BLaER1 (cell line): ENCODE results near the gene GALNTL6.

Experiments
- H3K27ac ChIP-seq: shearing (Covaris generic); formaldehyde crosslinking; 2 replicates; pipeline ENCODE4 v1.8.1; 2022
- H3K27me3 ChIP-seq: shearing (Covaris generic); formaldehyde crosslinking; 2 replicates; pipeline ENCODE4 v1.8.1; 2022
- H3K36me3 ChIP-seq: shearing (Covaris generic); formaldehyde crosslinking; 2 replicates; pipeline ENCODE4 v1.8.1; 2022
- H3K4me1 ChIP-seq: shearing (Covaris generic); formaldehyde crosslinking; 2 replicates; pipeline ENCODE4 v1.8.1; 2022
- H3K4me2 ChIP-seq: shearing (Covaris generic); formaldehyde crosslinking; 2 replicates; pipeline ENCODE4 v1.8.1; 2022
- H3K4me3 ChIP-seq: shearing (Covaris generic); formaldehyde crosslinking; 2 replicates; pipeline ENCODE4 v1.8.1; 2022
- H3K9ac ChIP-seq: shearing (Covaris generic); formaldehyde crosslinking; 2 replicates; pipeline ENCODE4 v1.8.1; 2022
- H3K9me3 ChIP-seq: shearing (Covaris generic); formaldehyde crosslinking; 2 replicates; pipeline ENCODE4 v1.8.1; 2022
- H4K20me1 ChIP-seq: shearing (Covaris generic); formaldehyde crosslinking; 2 replicates; pipeline ENCODE4 v1.8.1; 2022
- Cebpa-rat ChIP-seq: shearing (Covaris generic); IDR thresholded peaks from 2 replicates; pipeline ENCODE4 v1.8.1; 2022

GALNTL6 gene

GRCh38 chr4:172836661-172837060 lies 1023.5 kb downstream of the GALNTL6 start:
- Histone ChIP-seq H4K20me1 (no peaks in the 10 kb centered on the region), H3K4me2 (no peak overlapping the region), H3K27me3 (no peaks in the 10 kb centered on the region), H3K4me1 (no peaks in the 10 kb centered on the region), H3K36me3 (no peaks in the 10 kb centered on the region), H3K9me3 (no peaks in the 10 kb centered on the region), H3K27ac (no peak overlapping the region), H3K4me3 (no peak overlapping the region), H3K9ac (no peak overlapping the region)
- no peak for TF ChIP-seq Cebpa-rat

- Histone ChIP-seq H3K9me3 (no peaks in the 10 kb centered on the region), H4K20me1 (no peaks in the 10 kb centered on the region), H3K4me3 (no peak overlapping the region), H3K27me3 (no peaks in the 10 kb centered on the region), H3K27ac (no peak overlapping the region), H3K4me2 (no peak overlapping the region), H3K36me3 (no peaks in the 10 kb centered on the region), H3K4me1 (no peaks in the 10 kb centered on the region), H3K9ac (no peak overlapping the region)
- no peak for TF ChIP-seq Cebpa-rat
These were observed 1024.9 kb downstream of the GALNTL6 start for GRCh38 chr4:172838111-172838510.

- TF ChIP-seq Cebpa-rat, result no peak
- no peaks in the 10 kb centered on the region for H4K20me1 ChIP-seq
These were observed 1025.7 kb downstream of the GALNTL6 start for GRCh38 chr4:172838943-172839342.

GRCh38 chr4:172842779-172843178 lies 1029.6 kb downstream of the GALNTL6 start:
- H3K27me3 ChIP-seq, result no peaks in the 10 kb centered on the region
- no peak for TF ChIP-seq Cebpa-rat
- H3K9me3 ChIP-seq, result no peaks in the 10 kb centered on the region
- H3K4me3 ChIP-seq, result no peak overlapping the region
- no peak overlapping the region for H3K27ac ChIP-seq
- no peak overlapping the region for H3K4me2 ChIP-seq
- H3K36me3 ChIP-seq, result no peaks in the 10 kb centered on the region
- H4K20me1 ChIP-seq, result no peaks in the 10 kb centered on the region
- H3K9ac ChIP-seq, result no peak overlapping the region
- no peaks in the 10 kb centered on the region for H3K4me1 ChIP-seq

More at GRCh38 chr4:172838943-172839342, 1025.7 kb downstream of the GALNTL6 start:
- no peak overlapping the region for H3K4me3 ChIP-seq
- H3K4me2 ChIP-seq, result no peak overlapping the region
- no peak overlapping the region for H3K27ac ChIP-seq
- no peaks in the 10 kb centered on the region for H3K27me3 ChIP-seq
- H3K9me3 ChIP-seq, result no peaks in the 10 kb centered on the region
- H3K36me3 ChIP-seq, result no peaks in the 10 kb centered on the region
- H3K9ac ChIP-seq, result no peak overlapping the region
- H3K4me1 ChIP-seq, result no peaks in the 10 kb centered on the region

- no peak overlapping the region for H3K9ac ChIP-seq
- no peaks in the 10 kb centered on the region for H4K20me1 ChIP-seq
- no peaks in the 10 kb centered on the region for H3K9me3 ChIP-seq
- no peak overlapping the region for H3K4me2 ChIP-seq
- no peaks in the 10 kb centered on the region for H3K27me3 ChIP-seq
- H3K4me1 ChIP-seq, result no peaks in the 10 kb centered on the region
- TF ChIP-seq Cebpa-rat, result no peak
- H3K27ac ChIP-seq, result no peak overlapping the region
- no peaks in the 10 kb centered on the region for H3K36me3 ChIP-seq
- no peak overlapping the region for H3K4me3 ChIP-seq
These were observed 1030.0 kb downstream of the GALNTL6 start for GRCh38 chr4:172843192-172843591.

GRCh38 chr4:172844556-172844955 lies 1031.4 kb downstream of the GALNTL6 start:
- no peaks in the 10 kb centered on the region for H4K20me1 ChIP-seq
- no peaks in the 10 kb centered on the region for H3K9me3 ChIP-seq
- H3K4me1 ChIP-seq, result no peaks in the 10 kb centered on the region
- no peaks in the 10 kb centered on the region for H3K36me3 ChIP-seq
- H3K27ac ChIP-seq, result no peak overlapping the region
- no peak overlapping the region for H3K9ac ChIP-seq
- no peak overlapping the region for H3K4me3 ChIP-seq
- no peak overlapping the region for H3K4me2 ChIP-seq
- H3K27me3 ChIP-seq, result no peaks in the 10 kb centered on the region
- TF ChIP-seq Cebpa-rat, result no peak

- Histone ChIP-seq H3K4me1 (no peaks in the 10 kb centered on the region), H3K4me2 (no peak overlapping the region)
These were observed 1032.1 kb downstream of the GALNTL6 start for GRCh38 chr4:172845281-172845680.

GRCh38 chr4:172850838-172851237 lies 1037.6 kb downstream of the GALNTL6 start:
- H3K4me2 ChIP-seq, result no peak overlapping the region
- no peak overlapping the region for H3K9ac ChIP-seq

More at GRCh38 chr4:172845281-172845680, 1032.1 kb downstream of the GALNTL6 start:
- Histone ChIP-seq H3K36me3 (no peaks in the 10 kb centered on the region), H4K20me1 (no peaks in the 10 kb centered on the region), H3K27me3 (no peaks in the 10 kb centered on the region), H3K4me3 (no peak overlapping the region), H3K27ac (no peak overlapping the region), H3K9ac (no peak overlapping the region), H3K9me3 (no peaks in the 10 kb centered on the region)
- TF ChIP-seq Cebpa-rat, result no peak

GRCh38 chr4:172851534-172851933 lies 1038.3 kb downstream of the GALNTL6 start:
- Histone ChIP-seq H3K4me1 (no peaks in the 10 kb centered on the region), H3K4me3 (no peak overlapping the region), H3K27me3 (no peaks in the 10 kb centered on the region), H3K9ac (no peak overlapping the region), H3K27ac (no peak overlapping the region), H3K9me3 (no peaks in the 10 kb centered on the region), H4K20me1 (no peaks in the 10 kb centered on the region), H3K36me3 (no peaks in the 10 kb centered on the region), H3K4me2 (no peak overlapping the region)
- no peak for TF ChIP-seq Cebpa-rat

More at GRCh38 chr4:172850838-172851237, 1037.6 kb downstream of the GALNTL6 start:
- Histone ChIP-seq H3K27me3 (no peaks in the 10 kb centered on the region), H3K4me3 (no peak overlapping the region), H4K20me1 (no peaks in the 10 kb centered on the region), H3K4me1 (no peaks in the 10 kb centered on the region), H3K36me3 (no peaks in the 10 kb centered on the region), H3K27ac (no peak overlapping the region), H3K9me3 (no peaks in the 10 kb centered on the region)
- TF ChIP-seq Cebpa-rat, result no peak

- H3K4me1 ChIP-seq, result no peaks in the 10 kb centered on the region
- no peak overlapping the region for H3K9ac ChIP-seq
- H3K27ac ChIP-seq, result no peak overlapping the region
- no peaks in the 10 kb centered on the region for H3K27me3 ChIP-seq
- no peak overlapping the region for H3K4me3 ChIP-seq
- no peak overlapping the region for H3K4me2 ChIP-seq
- no peaks in the 10 kb centered on the region for H3K36me3 ChIP-seq
- 0 out of 2 replicates have a peak, but pooled peaks cover under 1% of the 10 kb centered on the region for H3K9me3 ChIP-seq
- no peaks in the 10 kb centered on the region for H4K20me1 ChIP-seq
- TF ChIP-seq Cebpa-rat, result no peak
These were observed 1043.8 kb downstream of the GALNTL6 start for GRCh38 chr4:172857026-172857425.

- Histone ChIP-seq H3K4me2 (no peak overlapping the region), H3K4me3 (no peak overlapping the region), H3K27ac (no peak overlapping the region), H3K9ac (no peak overlapping the region), H3K9me3 (peaks cover 18% of the 10 kb centered on the region), H3K27me3 (no peaks in the 10 kb centered on the region), H3K36me3 (no peaks in the 10 kb centered on the region), H3K4me1 (no peaks in the 10 kb centered on the region), H4K20me1 (no peaks in the 10 kb centered on the region)
- no peak for TF ChIP-seq Cebpa-rat
These were observed 1045.6 kb downstream of the GALNTL6 start for GRCh38 chr4:172858731-172859230.
